ENCODE results near the gene LTBP1. TPM values are rescaled to one million over a fixed set of nuclear protein-coding genes. Genes with fewer than 3 reads are reported as not detected.

Gene LTBP1
- total RNA-seq, 2 experiments from 2014 or later: 0.06 TPM; not detected in 1

- H3K27ac ChIP-seq (ENCODE audit: low read depth in 1 of 2, low read length in 2 of 2): no peak overlapping the region
- peaks cover 12% of the 10 kb centered on the region for H3K27me3 Mint-ChIP-seq
- intact Hi-C loops (cut with DNase I, micrococcal nuclease): no loop called here
- no peaks in the 10 kb centered on the region for H3K36me3 ChIP-seq (ENCODE audit: insufficient read depth, low read length)
- H3K9me3 Mint-ChIP-seq: no peaks in the 10 kb centered on the region
- CTCF ChIA-PET: no interaction called here
- no peaks in the 10 kb centered on the region for H3K4me1 Mint-ChIP-seq (ENCODE audit: low read depth)
- TF ChIP-seq CTCF (IDR thresholded peaks at IDR 0.05): no peak
- POLR2A ChIA-PET: no interaction called here
- H3K9me3 ChIP-seq (ENCODE audit: control insufficient read depth in 1 of 2, insufficient read depth in 1 of 2, low read length in 2 of 2): no peaks in the 10 kb centered on the region
- H3K4me3 ChIP-seq (ENCODE audit: low read length): no peak overlapping the region
- H3K27ac Mint-ChIP-seq: no peak overlapping the region
- H3K36me3 Mint-ChIP-seq (ENCODE audit: low read depth): no peaks in the 10 kb centered on the region
- no peak for DNase-seq
- peaks cover 0 to 5% of the 10 kb centered on the region in 2 experiments for H3K27me3 ChIP-seq (ENCODE audit: control insufficient read depth in 1 of 2, insufficient read depth in 2 of 2, low read length in 2 of 2)
- no peak overlapping the region for H3K4me3 Mint-ChIP-seq
- ATAC-seq (ENCODE audit: poor library complexity): no peak
- no peaks in the 10 kb centered on the region for H3K4me1 ChIP-seq (ENCODE audit: insufficient read depth, low read length)
Observed at GRCh38 chr2:33219114-33219513, 272.4 kb downstream of the LTBP1 start.

- Mint-ChIP-seq H3K36me3 (ENCODE audit: low read depth) (no peaks in the 10 kb centered on the region), H3K4me1 (ENCODE audit: low read depth) (no peaks in the 10 kb centered on the region), H3K4me3 (no peak overlapping the region), H3K27me3 (peaks cover 12% of the 10 kb centered on the region), H3K27ac (no peak overlapping the region), H3K9me3 (no peaks in the 10 kb centered on the region)
- no peak overlapping the region for H3K27ac ChIP-seq (ENCODE audit: low read depth in 1 of 2, low read length in 2 of 2)
- intact Hi-C loops (cut with DNase I, micrococcal nuclease): no loop called here
- DNase-seq (no peak), ATAC-seq (ENCODE audit: poor library complexity) (no peak)
- no peak for TF ChIP-seq CTCF (IDR thresholded peaks at IDR 0.05)
- no peaks in the 10 kb centered on the region for H3K9me3 ChIP-seq (ENCODE audit: control insufficient read depth in 1 of 2, insufficient read depth in 1 of 2, low read length in 2 of 2)
- ChIA-PET POLR2A (no interaction called here), CTCF (no interaction called here)
- H3K4me1 ChIP-seq (ENCODE audit: insufficient read depth, low read length): no peaks in the 10 kb centered on the region
- no peak overlapping the region for H3K4me3 ChIP-seq (ENCODE audit: low read length)
- H3K27me3 ChIP-seq (ENCODE audit: control insufficient read depth in 1 of 2, insufficient read depth in 2 of 2, low read length in 2 of 2): peaks cover 0 to 5% of the 10 kb centered on the region in 2 experiments
- no peaks in the 10 kb centered on the region for H3K36me3 ChIP-seq (ENCODE audit: insufficient read depth, low read length)
Observed at GRCh38 chr2:33219850-33220275, 273.1 kb downstream of the LTBP1 start.

- intact Hi-C loops (cut with DNase I, micrococcal nuclease): no loop called here
- POLR2A ChIA-PET: no interaction called here
- peaks cover 12% of the 10 kb centered on the region for H3K27me3 Mint-ChIP-seq
- TF ChIP-seq CTCF (IDR thresholded peaks at IDR 0.05): no peak
- H3K4me1 ChIP-seq (ENCODE audit: insufficient read depth, low read length): no peaks in the 10 kb centered on the region
- no peak overlapping the region for H3K27ac Mint-ChIP-seq
- no peaks in the 10 kb centered on the region for H3K4me1 Mint-ChIP-seq (ENCODE audit: low read depth)
- H3K36me3 ChIP-seq (ENCODE audit: insufficient read depth, low read length): no peaks in the 10 kb centered on the region
- H3K4me3 Mint-ChIP-seq: no peak overlapping the region
- H3K9me3 ChIP-seq (ENCODE audit: control insufficient read depth in 1 of 2, insufficient read depth in 1 of 2, low read length in 2 of 2): no peaks in the 10 kb centered on the region
- ATAC-seq (ENCODE audit: poor library complexity): no peak
- peaks cover 0 to 5% of the 10 kb centered on the region in 2 experiments for H3K27me3 ChIP-seq (ENCODE audit: control insufficient read depth in 1 of 2, insufficient read depth in 2 of 2, low read length in 2 of 2)
- CTCF ChIA-PET: no interaction called here
- H3K9me3 Mint-ChIP-seq: no peaks in the 10 kb centered on the region
- no peaks in the 10 kb centered on the region for H3K36me3 Mint-ChIP-seq (ENCODE audit: low read depth)
- DNase-seq: no peak
- H3K27ac ChIP-seq (ENCODE audit: low read depth in 1 of 2, low read length in 2 of 2): no peak overlapping the region
- no peak overlapping the region for H3K4me3 ChIP-seq (ENCODE audit: low read length)
Observed at GRCh38 chr2:33220533-33220932, 273.8 kb downstream of the LTBP1 start.
